Measurements from ENCODE around the gene GCK.

DNA sequence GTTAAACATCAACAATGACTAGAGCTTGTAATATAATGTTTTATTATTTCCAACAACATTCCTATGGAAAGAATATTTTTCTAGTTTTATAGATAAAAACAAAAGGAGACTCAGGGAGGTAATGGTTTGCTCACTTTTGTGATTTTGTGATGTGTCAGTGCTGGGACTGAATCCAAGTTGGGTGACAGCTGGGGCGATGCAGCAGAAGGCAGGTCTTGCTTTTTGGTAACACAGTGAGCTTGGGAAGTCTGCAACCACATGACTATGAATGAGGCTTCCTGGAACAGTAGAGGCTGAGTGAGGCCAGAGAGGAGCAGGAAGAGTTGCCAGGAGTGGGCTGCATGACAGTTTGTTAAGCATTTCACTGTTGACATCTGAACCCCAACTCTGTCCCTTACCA, 6.7 kb upstream of the GCK start:
- TF ChIP-seq, protein P1, sequence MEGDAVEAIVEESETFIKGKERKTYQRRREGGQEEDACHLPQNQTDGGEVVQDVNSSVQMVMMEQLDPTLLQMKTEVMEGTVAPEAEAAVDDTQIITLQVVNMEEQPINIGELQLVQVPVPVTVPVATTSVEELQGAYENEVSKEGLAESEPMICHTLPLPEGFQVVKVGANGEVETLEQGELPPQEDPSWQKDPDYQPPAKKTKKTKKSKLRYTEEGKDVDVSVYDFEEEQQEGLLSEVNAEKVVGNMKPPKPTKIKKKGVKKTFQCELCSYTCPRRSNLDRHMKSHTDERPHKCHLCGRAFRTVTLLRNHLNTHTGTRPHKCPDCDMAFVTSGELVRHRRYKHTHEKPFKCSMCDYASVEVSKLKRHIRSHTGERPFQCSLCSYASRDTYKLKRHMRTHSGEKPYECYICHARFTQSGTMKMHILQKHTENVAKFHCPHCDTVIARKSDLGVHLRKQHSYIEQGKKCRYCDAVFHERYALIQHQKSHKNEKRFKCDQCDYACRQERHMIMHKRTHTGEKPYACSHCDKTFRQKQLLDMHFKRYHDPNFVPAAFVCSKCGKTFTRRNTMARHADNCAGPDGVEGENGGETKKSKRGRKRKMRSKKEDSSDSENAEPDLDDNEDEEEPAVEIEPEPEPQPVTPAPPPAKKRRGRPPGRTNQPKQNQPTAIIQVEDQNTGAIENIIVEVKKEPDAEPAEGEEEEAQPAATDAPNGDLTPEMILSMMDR (CRISPR knock-in tag; IDR thresholded peaks at IDR 0.05), result no peak
- no peak for TF ChIP-seq ZNF263 (CRISPR knock-in tag; IDR thresholded peaks at IDR 0.05)
- TF ChIP-seq FOXO1 (CRISPR knock-in tag; IDR thresholded peaks at IDR 0.05), result no peak

Measured in HepG2 (cell line).